Ovary (tissue), 9 donors: Measurements from ENCODE around the gene PIGU. TPM values are rescaled to one million over a fixed set of nuclear protein-coding genes. Genes with fewer than 3 reads are reported as not detected.
"Not testable (repeated sequence)": the region's sequence is repeated elsewhere in the genome, so short reads cannot be mapped to it uniquely, and the experiment has no call there.

Source experiments
- DNase-seq, 5 donors: peaks; one replicate each; pipeline ENCODE4 v3.0.0-alpha.2; 2019 to 2020
- H3K27ac ChIP-seq, 2 donors: fragments of 200-600 bp; one replicate each; pipeline versions ENCODE4 v1.5.1 to v1.8.0; 2019 to 2022
- H3K27me3 ChIP-seq: fragments of 200-600 bp; one replicate; pipeline ENCODE4 v1.8.0; 2022
- H3K36me3 ChIP-seq: fragments of 200-600 bp; sonication (generic); one replicate; pipeline ENCODE4 v1.5.1; 2019
- H3K4me1 ChIP-seq: one replicate; pipeline ENCODE4 v1.8.1; 2013; ENCODE audit warnings: mild to moderate bottlenecking, moderate library complexity; ENCODE audit not compliant: insufficient read depth
- H3K4me3 ChIP-seq: fragments of 200-600 bp; sonication (generic); one replicate; pipeline ENCODE4 v1.5.1; 2017
- H3K9me3 ChIP-seq, 2 donors: fragments of 200-600 bp in 1 of 2; sonication (generic) in 1 of 2; one replicate each; pipeline versions ENCODE4 v1.5.1 to v1.8.1; 2013 to 2019; ENCODE audit warnings: mild to moderate bottlenecking in 1 of 2, moderate library complexity in 1 of 2
- EP300 ChIP-seq: sonication (generic); formaldehyde crosslinking; IDR thresholded peaks from one replicate; pipeline ENCODE4 v1.6.1; 2017; ENCODE audit warnings: antibody characterized with exemption
- POLR2A ChIP-seq: fragments of 450-650 bp; IDR thresholded peaks from one replicate; pipeline ENCODE4 v1.6.1; 2017; ENCODE audit warnings: antibody characterized with exemption, mild to moderate bottlenecking, moderate library complexity
- WGBS, 3 donors: extraction: QIAGEN DNeasy Blood & Tissue Kit in 1 of 3; methylation state at CpG; one replicate each; pipeline versions ENCODE4 v1.1.5 to v1.1.7; 2013 to 2017; 5-methylcytosine and 5-hydroxymethylcytosine counted together
- intact Hi-C, 4 donors: fragments of 100-400 bp; cut with DNase I; formaldehyde crosslinking; loops; one replicate each; pipeline versions ENCODE4 v1.11.0 to v1.15.1; 2022 to 2023
- polyA plus RNA-seq, 2 donors: library from polyadenylated mRNA; stranded (reverse); fragments of 200-250 nt in 1 of 2; fragments of 350-450 nt in 1 of 2; fragmentation: Illumina TruSeq in 1 of 2; extraction: RNeasy Lipid Tissue Mini Kit (QIAGEN cat#74804) in 1 of 2; gene quantifications; one replicate each; pipeline ENCODE4 v1.2.3, GENCODE V29; 2013 to 2014
- total RNA-seq, 7 donors: library from RNA; depleted of rRNA in 2 of 7; stranded (reverse); fragments of >200 nt in 2 of 7; fragmentation: NEBNext Ultra II Directional in 3 of 7; extraction: Animal tissue kit (Norgen Biotek cat#: 25700) in 3 of 7; gene quantifications; one replicate each; pipeline versions ENCODE4 v1.1.0 to v1.2.4, GENCODE V29; 2016 to 2023
- TF ChIP-seq, protein P1 (sequence below), 3 donors: fragments of 450-650 bp in 2 of 3; fragments of 200-600 bp in 1 of 3; IDR thresholded peaks; one replicate each; pipeline versions ENCODE4 v1.5.1 to v1.8.0; 2016 to 2022; ENCODE audit warnings: antibody characterized with exemption in 3 of 3, mild to moderate bottlenecking in 1 of 3
- donor health status: DM: no; HTN: no; CAD: no; lungs with moderate emphysema.
- donor health status: DM: no; HTN: no; CAD: no.
- donor health status: Bipolar disorder and iron deficiency.
- donor health status: DM: yes; HTN: yes; CAD: no.
- donor health status: DM: no; HTN: no; CAD: no.
- donor health status: DM: yes; HTN: yes; CAD: no.

PIGU gene
- total and polyA plus RNA-seq, 9 donors = 14.4 to 61.4 (median 20.9) TPM

DNA sequence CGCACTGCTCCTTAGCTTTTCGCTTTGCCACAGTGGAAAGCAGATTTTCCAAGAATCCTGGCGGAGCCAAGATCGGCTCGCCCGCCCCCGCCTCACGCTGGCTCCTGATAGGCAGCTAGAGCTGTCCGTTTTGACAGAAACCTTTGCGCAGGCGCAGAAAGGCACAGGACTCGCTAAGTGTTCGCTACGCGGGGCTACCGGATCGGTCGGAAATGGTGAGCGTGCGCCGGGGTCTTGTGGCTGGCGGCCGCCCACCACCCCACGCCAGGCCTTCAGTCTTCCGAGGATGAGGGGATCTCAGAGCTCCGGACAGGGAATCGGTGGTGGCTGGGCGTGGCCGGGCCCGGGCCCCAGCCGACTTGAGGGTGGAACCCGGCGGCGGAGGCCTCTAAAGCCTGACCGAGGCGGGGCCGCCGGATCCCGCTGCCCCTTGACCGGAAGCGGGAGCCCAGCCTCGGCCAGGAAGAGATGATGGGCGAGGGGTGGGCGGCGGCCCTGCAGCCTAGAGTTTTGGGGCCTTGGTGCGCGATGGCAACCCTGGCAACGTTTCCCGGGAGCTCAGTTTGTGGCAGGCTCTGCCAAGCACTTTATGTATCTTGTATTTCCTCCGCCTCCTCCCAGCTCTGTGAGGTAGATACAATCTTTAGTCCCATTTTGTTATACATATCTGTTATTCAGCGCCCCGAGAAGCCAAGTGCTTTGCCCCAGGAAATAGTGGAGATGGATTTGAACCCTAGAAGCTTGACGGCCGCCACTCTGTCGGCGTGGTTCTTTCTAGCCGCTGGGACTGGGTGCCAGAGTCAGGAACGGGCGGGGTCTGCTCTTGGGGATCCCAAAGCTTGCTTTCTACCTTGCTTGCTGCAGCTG is 160.4 kb downstream of the PIGU start, which contains the start of gene DYNLRB1:
Gene DYNLRB1 (plus strand): TSS at position 176 of the 867 bp plus-strand sequence. CDS start 37 bp downstream, at position 213.
- no peaks in the 10 kb centered on the region for H3K27me3 ChIP-seq
- peaks cover 6% of the 10 kb centered on the region for H3K4me1 ChIP-seq
- peak; percentile 98 to 99 (median 98) for DNase-seq
- 0% methylated on average over 58 to 59 of the region's 59 CpGs for WGBS, 3 donors
- no peaks in the 10 kb centered on the region for H3K36me3 ChIP-seq
- H3K9me3 ChIP-seq = no peaks in the 10 kb centered on the region
- TF ChIP-seq POLR2A (peak; percentile 96), EP300 (no peak)
- TF ChIP-seq, protein P1, sequence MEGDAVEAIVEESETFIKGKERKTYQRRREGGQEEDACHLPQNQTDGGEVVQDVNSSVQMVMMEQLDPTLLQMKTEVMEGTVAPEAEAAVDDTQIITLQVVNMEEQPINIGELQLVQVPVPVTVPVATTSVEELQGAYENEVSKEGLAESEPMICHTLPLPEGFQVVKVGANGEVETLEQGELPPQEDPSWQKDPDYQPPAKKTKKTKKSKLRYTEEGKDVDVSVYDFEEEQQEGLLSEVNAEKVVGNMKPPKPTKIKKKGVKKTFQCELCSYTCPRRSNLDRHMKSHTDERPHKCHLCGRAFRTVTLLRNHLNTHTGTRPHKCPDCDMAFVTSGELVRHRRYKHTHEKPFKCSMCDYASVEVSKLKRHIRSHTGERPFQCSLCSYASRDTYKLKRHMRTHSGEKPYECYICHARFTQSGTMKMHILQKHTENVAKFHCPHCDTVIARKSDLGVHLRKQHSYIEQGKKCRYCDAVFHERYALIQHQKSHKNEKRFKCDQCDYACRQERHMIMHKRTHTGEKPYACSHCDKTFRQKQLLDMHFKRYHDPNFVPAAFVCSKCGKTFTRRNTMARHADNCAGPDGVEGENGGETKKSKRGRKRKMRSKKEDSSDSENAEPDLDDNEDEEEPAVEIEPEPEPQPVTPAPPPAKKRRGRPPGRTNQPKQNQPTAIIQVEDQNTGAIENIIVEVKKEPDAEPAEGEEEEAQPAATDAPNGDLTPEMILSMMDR (IDR thresholded peaks at IDR 0.05) = peak in 1 of 3 donors; percentile 31
- intact Hi-C loops = no loop called here
- peak within 1 kb of the TSS; percentile 85 to 97 for H3K27ac ChIP-seq
- H3K4me3 ChIP-seq = peak within 1 kb of the TSS; percentile 82

DNA sequence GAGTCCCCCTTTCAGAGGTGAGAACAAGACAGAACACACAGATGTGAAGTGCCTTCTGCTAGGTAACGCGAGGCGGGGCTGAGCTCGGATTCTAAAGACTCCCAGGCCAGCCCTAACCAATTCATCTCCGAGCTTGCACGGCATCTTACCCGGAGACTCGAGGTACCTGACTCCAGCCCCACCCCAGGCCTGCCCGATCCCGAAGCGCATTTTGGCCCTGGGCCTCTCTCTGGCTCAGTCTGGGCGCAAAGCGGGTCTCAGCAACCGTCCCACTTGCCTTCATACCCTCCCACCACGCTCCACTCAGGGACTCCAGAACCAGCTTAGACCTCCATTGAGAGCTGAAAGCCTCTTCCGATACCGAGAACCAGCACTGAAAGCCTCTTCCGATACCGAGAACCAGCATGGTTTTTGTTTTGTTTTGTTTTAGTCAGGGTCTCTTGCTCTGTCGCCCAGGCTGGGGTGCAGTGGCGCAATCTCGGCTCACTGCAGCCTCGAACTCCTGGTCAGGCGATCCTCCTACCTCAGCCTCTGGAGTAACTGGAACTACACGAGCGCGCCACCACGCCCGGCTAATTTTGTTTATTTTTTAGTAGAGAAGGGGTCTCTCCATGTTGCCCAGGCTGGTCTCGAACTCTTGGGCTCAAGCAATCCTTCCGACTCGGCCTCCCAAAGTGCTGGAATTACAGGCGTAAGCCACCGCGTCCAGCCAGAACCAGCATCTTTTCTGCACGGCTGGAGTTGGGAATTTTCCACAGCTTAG is 161.2 kb downstream of the PIGU start:
- intact Hi-C loops = no loop called here
- DNase-seq = peak; percentile 39 to 62 (median 44)
- Histone ChIP-seq H3K4me3 (peak overlapping the region; percentile 82), H3K9me3 (no peaks in the 10 kb centered on the region), H3K27me3 (no peaks in the 10 kb centered on the region), H3K4me1 (peaks cover 6% of the 10 kb centered on the region), H3K27ac (peak overlapping the region; percentile 85 to 97), H3K36me3 (no peaks in the 10 kb centered on the region)
- TF ChIP-seq, protein P1 (IDR thresholded peaks at IDR 0.05) = no peak
- no peak for TF ChIP-seq EP300
- no peak for TF ChIP-seq POLR2A
- 1 to 2% (median 1%) methylated on average over 36 of the region's 36 CpGs for WGBS, 3 donors

DNA sequence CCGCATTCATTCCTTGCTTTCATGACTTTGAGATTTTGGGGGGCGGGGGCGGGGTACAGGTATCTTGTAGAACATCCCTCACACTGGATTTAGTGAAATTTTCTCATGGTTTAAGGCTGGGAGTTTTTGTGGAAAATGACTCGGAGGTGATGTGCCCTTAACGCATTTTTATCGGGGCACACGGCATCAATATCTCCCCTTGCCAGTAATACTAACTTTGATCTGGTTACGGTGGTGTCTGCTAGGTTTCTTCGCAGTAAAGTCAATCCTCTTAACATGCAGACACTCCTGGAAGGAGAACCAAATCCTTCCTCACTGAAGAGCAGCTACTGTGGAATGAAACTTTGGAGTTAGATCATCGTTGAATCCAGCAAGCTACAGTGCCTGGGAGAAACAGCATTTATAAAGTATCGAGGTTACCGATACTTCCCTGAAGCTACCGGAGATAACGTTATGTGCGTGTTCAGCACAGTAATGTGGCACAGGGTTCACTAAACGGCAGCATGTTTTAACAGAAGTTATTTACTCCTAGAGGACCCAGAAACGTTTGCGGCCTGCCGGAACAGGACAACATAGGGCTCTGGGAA is 161.9 kb downstream of the PIGU start:
- no peaks in the 10 kb centered on the region for H3K36me3 ChIP-seq
- peak overlapping the region; percentile 85 to 97 for H3K27ac ChIP-seq
- H3K4me3 ChIP-seq = peak overlapping the region; percentile 82
- intact Hi-C loops = no loop called here
- 9 to 16% (median 10%) methylated on average over 19 of the region's 19 CpGs for WGBS, 3 donors
- H3K27me3 ChIP-seq = no peaks in the 10 kb centered on the region
- peaks cover 6% of the 10 kb centered on the region for H3K4me1 ChIP-seq
- no peak for DNase-seq
- no peaks in the 10 kb centered on the region for H3K9me3 ChIP-seq
- TF ChIP-seq, protein P1 (IDR thresholded peaks at IDR 0.05) = no peak
- TF ChIP-seq EP300 (no peak), POLR2A (no peak)

DNA sequence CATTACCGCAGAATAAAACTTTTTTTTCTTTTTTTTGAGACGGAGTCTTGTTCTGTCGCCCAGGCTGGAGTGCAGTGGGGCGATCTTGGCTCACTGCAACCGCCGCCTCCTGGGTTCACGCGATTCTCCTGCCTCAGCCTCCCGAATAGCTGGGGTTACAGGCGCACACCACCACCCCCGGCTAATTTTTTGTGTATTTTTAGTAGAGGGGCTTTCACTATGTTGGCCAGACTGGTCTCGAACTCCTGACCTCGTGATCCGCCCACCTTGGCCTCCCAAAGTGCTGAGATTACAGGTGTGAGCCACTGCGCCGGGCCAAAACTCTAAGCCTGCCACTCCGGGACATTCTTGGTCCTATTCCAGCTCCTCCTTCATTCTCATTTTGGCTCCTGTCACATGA is 162.9 kb downstream of the PIGU start:
- H3K9me3 ChIP-seq, H3K4me3 ChIP-seq, DNase-seq, intact Hi-C loops, H3K4me1 ChIP-seq, H3K36me3 ChIP-seq, H3K27ac ChIP-seq, H3K27me3 ChIP-seq: not testable (repeated sequence)
- WGBS, 3 donors = 92 to 95% (median 93%) methylated on average over 17 of the region's 17 CpGs
